H9 (cell line): ENCODE measurements around the gene S100A3. TPM values are rescaled to one million over a fixed set of nuclear protein-coding genes. Genes with fewer than 3 reads are reported as not detected.

Experiments
- DNase-seq: peaks from one replicate; pipeline ENCODE4 v3.0.0-alpha.2; 2017
- H2AFZ ChIP-seq: one replicate; pipeline ENCODE4 v1.6.1; 2013; ENCODE audit warnings: mild to moderate bottlenecking, low read length, control low read depth, moderate library complexity
- H2AK5ac ChIP-seq: 2 replicates; pipeline ENCODE4 v1.6.1; 2013; ENCODE audit warnings: low read length, control low read depth, mixed read lengths; ENCODE audit not compliant: insufficient read length
- H2BK120ac ChIP-seq: one replicate; pipeline ENCODE4 v1.6.1; 2013; ENCODE audit warnings: low read depth, mild to moderate bottlenecking, low read length, control low read depth, inconsistent platforms; ENCODE audit not compliant: poor library complexity, severe bottlenecking
- H2BK12ac ChIP-seq: 2 replicates; pipeline ENCODE4 v1.6.1; 2013; ENCODE audit warnings: low read length, control low read depth, mixed read lengths, low read depth; ENCODE audit not compliant: insufficient read length
- H2BK15ac ChIP-seq: 2 replicates; pipeline ENCODE4 v1.6.1; 2013; ENCODE audit warnings: low read depth, low read length, control low read depth
- H2BK20ac ChIP-seq: one replicate; pipeline ENCODE4 v1.6.1; 2013; ENCODE audit warnings: low read depth, mild to moderate bottlenecking, low read length, control low read depth, inconsistent platforms; ENCODE audit not compliant: poor library complexity, severe bottlenecking
- H2BK5ac ChIP-seq: 2 replicates; pipeline ENCODE4 v1.6.1; 2013; ENCODE audit warnings: low read length, control low read depth, mixed read lengths; ENCODE audit not compliant: insufficient read length
- H3K14ac ChIP-seq: 2 replicates; pipeline ENCODE4 v1.6.1; 2013; ENCODE audit warnings: low read length, control low read depth; ENCODE audit not compliant: insufficient read depth
- H3K18ac ChIP-seq: 2 replicates; pipeline ENCODE4 v1.6.1; 2013; ENCODE audit warnings: low read depth, mild to moderate bottlenecking, mixed read lengths, low read length, control low read depth; ENCODE audit not compliant: insufficient read length
- H3K23ac ChIP-seq: 2 replicates; pipeline ENCODE4 v1.6.1; 2013; ENCODE audit warnings: low read length, control low read depth, mixed read lengths, low read depth; ENCODE audit not compliant: insufficient read length
- H3K23me2 ChIP-seq: 2 replicates; pipeline ENCODE4 v1.6.1; 2013; ENCODE audit warnings: low read depth, mild to moderate bottlenecking, mixed read lengths, low read length, control low read depth; ENCODE audit not compliant: insufficient read length, poor library complexity, severe bottlenecking
- H3K27ac ChIP-seq: 2 replicates; pipeline ENCODE4 v1.5.1; 2013; ENCODE audit warnings: low read length, control low read depth, mixed read lengths, low read depth; ENCODE audit not compliant: insufficient read length
- H3K27me3 ChIP-seq: 2 replicates; pipeline ENCODE4 v1.6.1; 2013; ENCODE audit warnings: low read length, control low read depth, inconsistent platforms; ENCODE audit not compliant: insufficient read depth
- H3K4ac ChIP-seq: 2 replicates; pipeline ENCODE4 v1.6.1; 2013; ENCODE audit warnings: low read depth, mild to moderate bottlenecking, control low read depth, inconsistent platforms, low read length, moderate library complexity
- H3K4me1 ChIP-seq: 2 replicates; pipeline ENCODE4 v1.6.1; 2013; ENCODE audit warnings: low read length, control low read depth, inconsistent platforms; ENCODE audit not compliant: insufficient read depth
- H3K4me2 ChIP-seq: 2 replicates; pipeline ENCODE4 v1.6.1; 2013; ENCODE audit warnings: low read length, control low read depth, mixed read lengths; ENCODE audit not compliant: insufficient read length, insufficient read depth
- H3K56ac ChIP-seq: 2 replicates; pipeline ENCODE4 v1.6.1; 2013; ENCODE audit warnings: low read depth, mild to moderate bottlenecking, mixed read lengths, low read length, control low read depth; ENCODE audit not compliant: insufficient read length
- H3K79me1 ChIP-seq: 2 replicates; pipeline ENCODE4 v1.6.1; 2013; ENCODE audit warnings: low read depth, mild to moderate bottlenecking, moderate library complexity, low read length, control low read depth, inconsistent platforms; ENCODE audit not compliant: insufficient read depth, poor library complexity, severe bottlenecking
- H3K79me2 ChIP-seq: 2 replicates; pipeline ENCODE4 v1.6.1; 2013; ENCODE audit warnings: low read length, control low read depth, inconsistent platforms; ENCODE audit not compliant: insufficient read depth
- H3K9ac ChIP-seq: 2 replicates; pipeline ENCODE4 v1.6.1; 2013; ENCODE audit warnings: low read length, control low read depth, mixed read lengths; ENCODE audit not compliant: insufficient read length; ENCODE audit errors: extremely low read depth
- H3K9me3 ChIP-seq: one replicate; pipeline ENCODE4 v1.6.1; 2013; ENCODE audit warnings: low read depth, low read length, inconsistent platforms; ENCODE audit not compliant: control insufficient read depth
- H3T11ph ChIP-seq: one replicate; pipeline ENCODE4 v1.6.1; 2013; ENCODE audit warnings: mild to moderate bottlenecking, low read length, control low read depth, inconsistent platforms
- H4K20me1 ChIP-seq: one replicate; pipeline ENCODE4 v1.6.1; 2013; ENCODE audit not compliant: control insufficient read depth, insufficient read length, insufficient read depth
- H4K5ac ChIP-seq: 2 replicates; pipeline ENCODE4 v1.6.1; 2013; ENCODE audit warnings: low read depth, mild to moderate bottlenecking, mixed read lengths, low read length, control low read depth; ENCODE audit not compliant: insufficient read length
- H4K8ac ChIP-seq: replicated peaks from 2 replicates; pipeline ENCODE4 v1.6.1; 2013; ENCODE audit warnings: low read length, control low read depth, mixed read lengths, low read depth; ENCODE audit not compliant: insufficient read length
- H4K91ac ChIP-seq: 2 replicates; pipeline ENCODE4 v1.6.1; 2013; ENCODE audit warnings: low read depth, mild to moderate bottlenecking, moderate library complexity, mixed read lengths, low read length, control low read depth; ENCODE audit not compliant: insufficient read length
- H3K27ac Mint-ChIP-seq, 3 experiments: 2 replicates in 2 of 3; 3 replicates in 1 of 3; pipeline ENCODE4 v1.8.0; 2020 to 2021; ENCODE audit warnings: mixed read lengths in 3 of 3, mild to moderate bottlenecking in 1 of 3, moderate library complexity in 1 of 3
- H3K27me3 Mint-ChIP-seq: 2 replicates; pipeline ENCODE4 v1.8.0; 2021; ENCODE audit warnings: low read depth, mild to moderate bottlenecking, moderate library complexity, mixed read lengths
- H3K36me3 Mint-ChIP-seq, 3 experiments: 2 replicates in 2 of 3; 3 replicates in 1 of 3; pipeline ENCODE4 v1.8.0; 2020 to 2021; ENCODE audit warnings: low read depth in 3 of 3, mixed read lengths in 3 of 3; ENCODE audit not compliant: insufficient read depth in 1 of 3
- H3K4me1 Mint-ChIP-seq, 2 experiments: 2 replicates each; pipeline ENCODE4 v1.8.0; 2020; ENCODE audit warnings: mixed read lengths in 2 of 2
- H3K4me3 Mint-ChIP-seq, 2 experiments: 2 replicates in 1 of 2; 3 replicates in 1 of 2; pipeline ENCODE4 v1.8.0; 2020 to 2021; ENCODE audit warnings: mild to moderate bottlenecking in 2 of 2, mixed read lengths in 2 of 2, moderate library complexity in 1 of 2
- H3K9me3 Mint-ChIP-seq, 2 experiments: 2 replicates in 1 of 2; 3 replicates in 1 of 2; pipeline ENCODE4 v1.8.0; 2020; ENCODE audit warnings: mild to moderate bottlenecking in 2 of 2, mixed read lengths in 2 of 2, moderate library complexity in 1 of 2
- CTCF ChIP-seq: fragments of 200-600 bp; sonication (generic); conservative IDR thresholded peaks from 3 replicates; pipeline ENCODE4 v1.8.0; 2021; ENCODE audit warnings: antibody characterized with exemption, mild to moderate bottlenecking
- WGBS: extraction: QIAGEN DNeasy Blood & Tissue Kit; methylation state at CpG from one replicate; pipeline ENCODE4 v1.1.7; 2013; ENCODE audit warnings: missing lambda C conversion rate, low lambda C conversion rate, mixed read lengths; ENCODE audit not compliant: insufficient read length; ENCODE audit errors: extremely low coverage; 5-methylcytosine and 5-hydroxymethylcytosine counted together
- total RNA-seq: library from RNA; stranded (reverse); gene quantifications from 2 replicates; pipeline ENCODE4 v1.2.1, GENCODE V29; 2021

The S100A3 gene
- total RNA-seq, 1 experiment from 2014 or later = not detected

GRCh38 chr1:153509729-153510354 is 39.2 kb downstream of the S100A3 start:
- Histone ChIP-seq H3K4ac (no peak overlapping the region), H3K27me3 (no peaks in the 10 kb centered on the region), H3K23ac (no peak overlapping the region), H3K4me1 (no peaks in the 10 kb centered on the region), H3K4me2 (no peak overlapping the region), H4K91ac (no peak overlapping the region), H3K56ac (no peak overlapping the region), H3K9me3 (no peaks in the 10 kb centered on the region), H3K9ac (no peak overlapping the region), H3K23me2 (no peaks in the 10 kb centered on the region), H3K14ac (no peak overlapping the region), H2AK5ac (no peak overlapping the region), H2BK20ac (no peak overlapping the region), H4K8ac (no peak overlapping the region), H4K20me1 (no peaks in the 10 kb centered on the region), H2BK15ac (no peak overlapping the region), H3K79me1 (no peaks in the 10 kb centered on the region), H3K18ac (no peak overlapping the region), H4K5ac (no peak overlapping the region), H2BK120ac (no peak overlapping the region), H3K27ac (no peak overlapping the region), H3T11ph (no peak overlapping the region), H3K79me2 (no peaks in the 10 kb centered on the region), H2BK5ac (no peak overlapping the region), H2BK12ac (no peak overlapping the region), H2AFZ (no peak overlapping the region)
- peak; percentile 69 for TF ChIP-seq CTCF
- Mint-ChIP-seq H3K4me1 (peaks cover 4 to 9% of the 10 kb centered on the region in 2 experiments; a peak in 3 of 4 replicates), H3K27me3 (peaks cover 45% of the 10 kb centered on the region), H3K9me3 (no peaks in the 10 kb centered on the region), H3K36me3 (no peaks in the 10 kb centered on the region), H3K27ac (no peak overlapping the region), H3K4me3 (no peak overlapping the region)
- DNase-seq = peak; percentile 59
- WGBS = no CpG with 5 or more reads among the region's 4 CpGs
